Central memory CD8-positive, alpha-beta T cell (primary cell): ENCODE data around the gene CTNNBIP1.

ENCODE experiments used
- ATAC-seq: fragments of 150-1000 bp; cut with Tn5 transposase; replicated peaks from 2 replicates; pipeline ENCODE4 v1.10.0; 2022; ENCODE audit warnings: mild to moderate bottlenecking, moderate FRiP score, moderate number of reproducible peaks; ENCODE audit not compliant: poor library complexity, severe bottlenecking; ENCODE audit errors: extremely low read depth
- DNase-seq, 2 donors: peaks; one replicate each; pipeline ENCODE4 v3.0.0; 2021; ENCODE audit warnings: low spot score in 2 of 2
- H3K27ac Mint-ChIP-seq: one replicate; pipeline ENCODE4 v1.8.0; 2022; ENCODE audit warnings: low read depth, mild to moderate bottlenecking, moderate library complexity, mixed read lengths
- H3K27me3 Mint-ChIP-seq: one replicate; pipeline ENCODE4 v1.8.0; 2022; ENCODE audit warnings: mixed read lengths
- H3K36me3 Mint-ChIP-seq: one replicate; pipeline ENCODE4 v1.8.0; 2022; ENCODE audit warnings: mild to moderate bottlenecking, moderate library complexity, mixed read lengths; ENCODE audit not compliant: insufficient read depth
- H3K4me1 Mint-ChIP-seq: one replicate; pipeline ENCODE4 v1.8.0; 2022; ENCODE audit warnings: mixed read lengths
- H3K4me3 Mint-ChIP-seq: one replicate; pipeline ENCODE4 v1.8.0; 2022; ENCODE audit warnings: mild to moderate bottlenecking, moderate library complexity, mixed read lengths
- H3K9me3 Mint-ChIP-seq: one replicate; pipeline ENCODE4 v1.8.0; 2022; ENCODE audit warnings: mixed read lengths

CTNNBIP1 gene

DNA sequence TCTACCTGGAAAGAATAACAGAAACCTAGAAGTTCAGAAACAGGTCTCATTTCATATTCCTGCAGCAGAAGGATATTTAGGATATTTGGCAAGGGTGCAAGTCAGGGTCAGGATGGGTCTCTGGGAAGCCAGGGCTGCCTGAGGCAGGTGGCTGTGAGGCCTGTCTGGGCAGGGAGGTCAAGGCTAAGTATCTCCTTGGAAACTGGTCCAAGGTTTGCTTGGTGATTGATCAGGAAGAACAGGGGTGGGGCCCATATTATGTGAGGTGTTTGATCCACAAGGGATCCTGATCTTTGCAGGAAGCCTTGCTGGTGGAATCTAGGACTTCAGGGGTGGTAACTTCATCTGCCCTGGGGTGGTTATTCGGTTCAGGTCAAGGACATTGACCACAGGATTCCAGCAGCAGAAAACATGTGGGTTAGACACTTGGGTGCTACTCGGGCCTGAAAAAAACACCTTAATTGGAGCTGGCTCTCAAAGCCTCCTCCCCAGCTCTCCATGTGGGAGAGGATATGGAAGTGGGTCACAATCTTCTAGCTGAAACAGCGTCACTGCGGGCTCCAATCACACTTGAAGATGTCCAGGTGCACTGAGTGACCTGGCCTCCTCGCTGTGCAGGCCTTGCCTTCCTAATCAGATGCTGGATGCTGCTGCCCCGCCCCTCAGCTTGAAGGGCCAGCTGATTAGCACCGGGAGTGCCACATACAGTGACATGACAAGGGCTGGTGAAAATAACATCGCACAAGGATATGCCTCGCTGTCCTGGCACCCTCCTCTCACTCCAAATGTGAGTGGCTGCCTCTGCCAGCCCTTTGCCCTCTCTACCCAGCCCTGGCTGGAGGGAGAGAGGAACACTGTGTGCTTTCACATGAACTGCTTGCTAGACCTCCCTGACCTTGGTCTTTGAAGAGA lies 8.7 kb downstream of the CTNNBIP1 start:
- Mint-ChIP-seq H3K4me1 (peaks cover 37% of the 10 kb centered on the region), H3K27ac (peak overlapping the region; percentile 55), H3K4me3 (no peak overlapping the region), H3K9me3 (no peaks in the 10 kb centered on the region), H3K27me3 (no peaks in the 10 kb centered on the region), H3K36me3 (no peaks in the 10 kb centered on the region)
- ATAC-seq (no peak), DNase-seq (no peak)

DNA sequence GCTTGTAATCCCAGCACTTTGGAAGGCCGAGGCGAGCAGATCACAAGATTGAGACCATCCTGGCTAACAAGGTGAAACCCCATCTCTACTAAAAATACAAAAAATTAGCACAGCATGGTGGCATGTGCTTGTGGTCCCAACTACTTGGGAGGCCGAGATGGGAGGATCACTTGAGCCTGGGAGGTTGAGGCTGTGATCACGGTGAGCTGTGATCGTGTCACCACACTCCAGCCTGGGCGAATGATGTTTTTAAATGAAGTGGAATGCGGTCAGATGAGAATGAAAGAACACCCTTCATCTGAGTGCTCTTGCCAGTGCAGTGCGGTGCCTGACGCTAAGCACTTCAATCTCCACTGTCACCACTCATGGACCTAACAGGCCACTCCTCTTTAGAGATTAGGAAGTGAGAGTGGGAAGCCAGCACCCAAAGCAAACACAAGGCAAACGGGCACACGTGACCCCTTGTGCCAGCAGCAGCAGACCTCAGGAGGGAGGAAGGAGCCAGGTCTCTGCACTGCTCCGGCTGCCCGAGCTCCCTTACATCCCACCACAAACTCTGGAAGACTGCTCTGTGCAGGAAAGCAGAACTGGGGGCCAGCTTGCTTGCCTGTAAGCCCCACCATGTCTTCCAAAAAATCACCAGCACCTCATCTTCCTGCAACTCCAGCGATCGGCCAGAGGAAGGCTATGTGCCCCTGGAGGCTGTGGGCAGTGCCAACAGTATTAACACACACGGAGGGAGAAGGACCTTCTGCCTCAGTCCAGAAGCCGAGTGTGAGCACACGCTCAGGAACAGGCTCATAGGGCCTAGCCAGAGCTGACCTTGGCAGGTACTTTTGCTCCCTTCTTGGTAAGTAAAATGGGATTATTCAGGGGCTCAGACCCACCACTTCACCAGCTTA lies 9.7 kb downstream of the CTNNBIP1 start:
- Mint-ChIP-seq H3K27ac (peak overlapping the region; percentile 55), H3K4me3 (no peak overlapping the region)
- no peak for DNase-seq

DNA sequence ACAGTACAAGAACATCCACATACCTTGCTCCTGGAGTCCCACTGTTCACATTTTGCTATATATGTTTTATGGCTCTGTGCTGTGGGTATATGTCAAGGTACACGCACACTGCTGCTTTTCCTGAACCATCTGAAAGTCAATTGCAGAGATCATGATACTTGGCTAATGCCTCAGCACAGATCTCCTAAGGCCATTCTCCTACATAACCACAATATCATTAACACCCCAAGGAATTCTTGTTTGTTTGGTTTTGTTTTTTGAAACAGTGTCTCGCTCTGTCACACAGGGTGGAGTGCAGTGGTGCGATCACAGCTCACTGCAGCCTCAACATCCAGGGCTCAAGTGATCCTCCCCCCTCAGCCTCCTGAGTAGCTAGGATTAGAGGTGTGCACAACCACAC lies 16.0 kb downstream of the CTNNBIP1 start:
- no peak for DNase-seq

More for the DNA sequence above, 9.7 kb downstream of the CTNNBIP1 start:
- no peaks in the 10 kb centered on the region for H3K27me3 Mint-ChIP-seq
- ATAC-seq, result peak; percentile 28
- H3K9me3 Mint-ChIP-seq, result no peaks in the 10 kb centered on the region
- no peaks in the 10 kb centered on the region for H3K36me3 Mint-ChIP-seq
- H3K4me1 Mint-ChIP-seq, result peaks cover 29% of the 10 kb centered on the region

DNA sequence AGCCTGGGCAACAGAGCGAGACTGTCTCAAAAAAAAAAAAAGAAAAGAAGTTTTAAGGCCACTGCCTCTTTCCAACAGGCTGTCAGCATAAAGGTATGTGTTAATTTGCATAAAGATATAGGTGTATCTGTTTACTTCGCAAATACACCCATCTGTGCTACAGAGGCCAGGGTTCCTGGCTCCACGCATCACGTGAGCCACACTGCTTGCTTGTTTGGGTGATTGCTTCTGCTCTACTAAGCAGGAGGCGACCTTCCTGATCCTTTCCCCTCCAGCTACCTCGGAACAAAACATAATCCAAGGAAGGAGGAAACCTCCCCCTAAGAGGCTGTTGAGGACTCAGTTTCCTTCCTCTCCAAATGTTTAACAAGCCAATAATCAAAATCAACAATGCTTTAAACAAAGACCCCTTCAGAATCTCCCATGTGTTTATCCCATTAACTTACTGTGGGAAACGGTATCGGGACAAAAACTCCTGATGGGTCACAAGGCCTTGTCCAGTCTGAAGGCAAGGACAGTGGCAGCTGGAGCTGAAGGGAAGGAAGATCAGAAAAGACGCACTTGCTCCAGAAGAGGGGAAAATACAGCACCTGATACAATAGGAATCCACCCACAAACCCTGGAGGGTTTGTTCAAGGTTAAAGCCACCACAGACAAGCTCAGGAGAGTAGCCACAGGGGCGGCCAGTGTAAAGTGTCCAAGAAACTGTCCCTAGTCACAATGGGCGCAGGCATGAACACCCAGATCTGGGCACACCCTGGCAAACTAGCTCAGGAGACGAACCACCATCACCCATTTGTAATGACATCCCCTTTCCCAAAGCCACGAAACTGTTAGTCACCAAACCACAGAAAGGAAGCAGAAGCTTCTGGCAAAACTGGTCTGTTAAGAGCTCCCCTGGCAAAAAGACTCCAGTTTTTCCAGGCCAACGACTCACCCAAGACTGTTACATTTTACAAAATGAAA lies 17.2 kb downstream of the CTNNBIP1 start:
- no peaks in the 10 kb centered on the region for H3K9me3 Mint-ChIP-seq
- ATAC-seq, result no peak
- H3K27me3 Mint-ChIP-seq, result no peaks in the 10 kb centered on the region
- H3K36me3 Mint-ChIP-seq, result no peaks in the 10 kb centered on the region
- peaks cover 27% of the 10 kb centered on the region for H3K4me1 Mint-ChIP-seq
- no peak overlapping the region for H3K4me3 Mint-ChIP-seq
- H3K27ac Mint-ChIP-seq, result no peak overlapping the region
- DNase-seq, result no peak

More for the DNA sequence above, 16.0 kb downstream of the CTNNBIP1 start:
- Mint-ChIP-seq H3K36me3 (no peaks in the 10 kb centered on the region), H3K4me3 (no peak overlapping the region), H3K27me3 (no peaks in the 10 kb centered on the region), H3K27ac (no peak overlapping the region), H3K9me3 (no peaks in the 10 kb centered on the region), H3K4me1 (peaks cover 27% of the 10 kb centered on the region)
- ATAC-seq, result no peak

DNA sequence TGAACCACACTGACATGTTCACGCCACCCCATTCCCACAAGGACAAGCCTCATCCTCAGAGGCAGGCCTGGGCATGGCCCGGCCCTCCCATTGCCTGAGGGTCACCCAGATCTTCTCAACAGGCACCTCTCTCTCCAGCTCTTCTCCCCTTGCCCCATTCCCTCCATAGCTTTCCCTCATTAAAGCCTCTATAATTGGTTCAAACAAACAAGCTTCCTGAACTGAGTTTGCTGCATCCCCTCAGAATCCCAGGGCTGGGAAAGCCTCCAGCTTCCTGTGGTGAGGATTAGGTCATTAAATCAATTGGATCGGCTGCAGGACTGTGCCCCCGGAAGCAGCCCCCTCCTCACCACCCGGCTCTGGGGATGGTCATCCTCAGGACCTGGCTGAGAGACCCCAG lies 18.9 kb downstream of the CTNNBIP1 start:
- no peak for ATAC-seq
- H3K36me3 Mint-ChIP-seq, result no peaks in the 10 kb centered on the region

DNA sequence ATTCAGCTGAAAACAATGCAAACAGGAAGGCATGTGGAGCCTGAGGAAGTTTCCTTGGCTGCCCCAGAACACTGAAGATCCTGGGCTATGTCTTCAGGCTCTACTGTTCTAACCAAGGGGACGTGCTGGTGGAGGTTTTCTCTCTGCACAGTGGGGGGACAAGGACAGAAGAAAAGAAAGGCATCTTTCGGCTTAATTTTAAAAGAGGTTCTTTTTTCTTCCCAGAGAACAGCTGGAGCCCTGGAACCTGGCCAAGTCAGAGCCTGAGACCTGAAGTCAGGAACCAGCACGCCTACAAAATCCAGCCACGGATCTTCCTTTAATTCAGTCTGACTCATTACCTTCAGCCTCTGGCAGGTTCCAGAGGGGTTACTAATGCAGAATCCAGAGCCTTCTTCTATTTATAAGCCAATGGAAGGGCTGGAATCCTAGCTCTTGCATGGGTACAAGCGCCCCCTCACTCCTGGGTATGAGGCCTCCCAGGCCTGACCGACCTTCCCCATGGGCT lies 19.8 kb downstream of the CTNNBIP1 start:
- Mint-ChIP-seq H3K4me1 (peaks cover 27% of the 10 kb centered on the region), H3K27ac (peak overlapping the region; percentile 20), H3K4me3 (no peak overlapping the region), H3K9me3 (no peaks in the 10 kb centered on the region), H3K36me3 (no peaks in the 10 kb centered on the region), H3K27me3 (no peaks in the 10 kb centered on the region)
- DNase-seq (no peak), ATAC-seq (no peak)

More for the DNA sequence above, 18.9 kb downstream of the CTNNBIP1 start:
- no peak overlapping the region for H3K4me3 Mint-ChIP-seq
- H3K27me3 Mint-ChIP-seq, result no peaks in the 10 kb centered on the region
- peaks cover 27% of the 10 kb centered on the region for H3K4me1 Mint-ChIP-seq
- no peaks in the 10 kb centered on the region for H3K9me3 Mint-ChIP-seq
- H3K27ac Mint-ChIP-seq, result no peak overlapping the region
- no peak for DNase-seq

DNA sequence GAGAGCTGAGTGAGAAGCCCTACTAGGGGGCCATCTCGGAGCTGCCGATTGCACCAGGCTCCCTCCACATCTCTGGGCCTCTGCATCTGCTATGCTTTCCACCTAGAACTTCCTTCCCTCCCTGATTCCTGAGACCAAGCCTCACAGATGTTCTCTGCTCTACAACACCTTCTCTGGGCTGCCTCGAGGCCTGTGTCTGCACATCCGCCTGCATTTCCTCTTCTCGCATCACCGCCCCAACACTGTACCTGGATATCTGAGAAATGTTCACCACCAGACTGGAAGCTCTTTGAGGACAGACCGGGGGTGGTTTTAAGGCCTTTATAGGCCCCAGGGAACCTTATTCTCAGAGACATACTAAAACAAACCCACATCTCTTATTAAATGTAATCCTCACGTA lies 20.7 kb downstream of the CTNNBIP1 start:
- Mint-ChIP-seq H3K27ac (peak overlapping the region; percentile 20), H3K4me3 (no peak overlapping the region), H3K9me3 (no peaks in the 10 kb centered on the region), H3K27me3 (no peaks in the 10 kb centered on the region), H3K36me3 (no peaks in the 10 kb centered on the region), H3K4me1 (peaks cover 36% of the 10 kb centered on the region)
- DNase-seq (no peak), ATAC-seq (no peak)

DNA sequence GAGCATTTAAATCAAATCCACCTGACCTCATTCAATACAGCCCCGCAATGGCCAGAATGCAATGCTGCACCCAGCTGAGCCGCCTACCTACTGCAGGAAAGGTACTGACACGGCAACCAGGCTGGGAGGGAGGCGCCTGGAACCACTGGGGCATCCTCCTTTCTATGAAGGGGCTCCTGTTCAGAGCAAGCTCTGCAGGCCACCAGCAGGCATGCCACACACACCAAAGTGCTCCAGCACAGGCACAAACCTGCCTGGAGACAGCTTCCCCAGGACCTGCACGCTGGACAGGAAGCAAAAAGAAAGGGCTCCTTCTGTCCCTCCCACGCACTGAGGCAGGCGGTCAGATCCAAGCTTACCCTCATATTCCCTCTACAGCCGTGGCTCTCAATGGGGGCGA lies 21.2 kb downstream of the CTNNBIP1 start:
- Mint-ChIP-seq H3K27ac (no peak overlapping the region), H3K4me1 (peaks cover 37% of the 10 kb centered on the region), H3K36me3 (no peaks in the 10 kb centered on the region), H3K4me3 (no peak overlapping the region), H3K9me3 (no peaks in the 10 kb centered on the region), H3K27me3 (no peaks in the 10 kb centered on the region)
- DNase-seq (no peak), ATAC-seq (no peak)

DNA sequence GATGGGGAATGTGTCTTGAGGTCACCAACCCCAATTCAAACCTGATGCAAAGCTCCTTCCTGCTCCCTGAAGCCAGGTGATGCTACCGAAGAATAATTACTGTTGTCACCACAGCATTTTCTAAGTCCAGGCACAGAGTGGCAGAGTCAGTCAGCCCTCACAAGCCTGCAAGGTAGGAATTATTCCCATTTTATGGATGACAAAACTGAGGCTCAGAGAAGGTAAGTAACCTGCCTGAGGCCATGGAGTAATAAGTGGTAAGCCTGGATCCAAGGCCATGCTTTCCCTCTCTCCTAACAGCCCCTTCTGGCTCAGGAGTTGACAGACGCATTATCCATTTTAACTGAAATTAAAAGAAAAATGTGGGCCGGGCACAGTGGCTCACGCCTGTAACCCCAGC lies 23.0 kb downstream of the CTNNBIP1 start:
- no peaks in the 10 kb centered on the region for H3K27me3 Mint-ChIP-seq
- no peak for ATAC-seq
- DNase-seq, result no peak
- no peaks in the 10 kb centered on the region for H3K9me3 Mint-ChIP-seq
- H3K4me1 Mint-ChIP-seq, result peaks cover 44% of the 10 kb centered on the region
- H3K27ac Mint-ChIP-seq, result no peak overlapping the region
- no peak overlapping the region for H3K4me3 Mint-ChIP-seq
- no peaks in the 10 kb centered on the region for H3K36me3 Mint-ChIP-seq

DNA sequence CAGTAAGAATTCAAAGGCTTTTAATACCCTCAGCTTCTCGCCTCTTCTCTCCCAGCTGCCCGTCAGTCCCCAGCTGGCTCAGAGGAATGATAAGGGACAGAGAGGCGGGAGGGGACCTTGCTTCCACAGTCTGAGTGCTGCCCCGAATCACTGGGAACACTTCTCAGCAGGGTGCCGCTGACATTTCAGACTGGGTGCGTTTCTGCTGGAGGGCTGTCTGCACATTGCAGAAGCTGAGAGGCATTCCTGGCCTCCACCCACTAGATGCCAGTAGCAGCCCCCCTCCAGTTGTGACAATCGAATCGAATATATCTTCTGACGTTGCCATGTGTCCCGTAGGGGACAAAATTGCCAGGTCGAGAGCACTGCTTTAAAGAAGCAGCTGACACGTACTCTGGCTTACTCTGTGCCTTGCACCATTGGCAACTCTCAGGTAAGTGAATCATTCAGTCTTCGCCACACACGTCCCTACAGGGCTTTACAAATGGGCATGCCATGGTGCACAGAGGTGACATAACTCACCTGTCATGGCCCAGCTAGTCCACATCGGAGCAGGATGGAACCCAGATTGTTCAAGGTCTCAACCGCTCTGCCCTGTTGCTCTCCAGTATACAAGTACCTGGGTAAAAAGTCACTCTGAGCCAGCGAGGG lies 23.9 kb downstream of the CTNNBIP1 start:
- H3K27ac Mint-ChIP-seq, result no peak overlapping the region
- ATAC-seq, result no peak
- H3K27me3 Mint-ChIP-seq, result no peaks in the 10 kb centered on the region
- no peak overlapping the region for H3K4me3 Mint-ChIP-seq
- no peak for DNase-seq
- H3K9me3 Mint-ChIP-seq, result no peaks in the 10 kb centered on the region
- H3K4me1 Mint-ChIP-seq, result peaks cover 52% of the 10 kb centered on the region
- H3K36me3 Mint-ChIP-seq, result no peaks in the 10 kb centered on the region

DNA sequence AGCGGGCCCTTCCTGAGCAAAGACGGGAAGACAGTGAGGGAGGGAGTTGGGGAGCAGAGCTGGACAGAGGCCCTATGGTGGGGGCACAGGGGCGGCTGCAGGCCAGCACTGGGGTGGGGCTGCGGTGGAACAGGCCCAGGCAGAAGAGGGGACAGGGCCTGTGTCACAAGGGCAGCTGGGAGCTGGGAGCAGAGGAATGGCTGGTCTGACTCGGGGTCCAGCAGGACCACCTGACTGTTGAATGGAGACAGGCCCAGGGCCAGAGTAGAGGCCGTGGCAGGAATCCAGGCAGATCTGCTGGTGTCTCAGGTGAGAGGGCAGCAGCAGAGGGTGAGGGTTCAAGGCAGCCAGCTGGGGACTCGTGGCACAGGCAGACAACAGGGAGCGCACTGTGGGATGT lies 25.3 kb downstream of the CTNNBIP1 start:
- DNase-seq, result no peak
- Mint-ChIP-seq H3K36me3 (peaks cover 2% of the 10 kb centered on the region), H3K4me1 (peaks cover 52% of the 10 kb centered on the region), H3K4me3 (no peak overlapping the region), H3K9me3 (no peaks in the 10 kb centered on the region), H3K27ac (peak overlapping the region; percentile 92), H3K27me3 (no peaks in the 10 kb centered on the region)
- ATAC-seq, result no peak
